GM10266 (cell line): ENCODE results near the gene RNASET2.
"Not testable (repeated sequence)": the region's sequence is repeated elsewhere in the genome, so short reads cannot be mapped to it uniquely, and the experiment has no call there.

Experiments
- DNase-seq: peaks from one replicate; pipeline ENCODE4 v3.0.0; 2012; ENCODE audit errors: extremely low spot score
- CTCF ChIP-seq: IDR thresholded peaks from 2 replicates; pipeline ENCODE4 v1.5.1; 2012; ENCODE audit warnings: mild to moderate bottlenecking, low read depth; ENCODE audit not compliant: control insufficient read depth, insufficient read depth; ENCODE audit errors: missing control alignments

RNASET2 gene

GRCh38 chr6:166900130-166900708 is 56.1 kb downstream of the RNASET2 start:
- DNase-seq, result no peak
- no peak for TF ChIP-seq CTCF

GRCh38 chr6:166898910-166899309 is 57.4 kb downstream of the RNASET2 start:
- no peak for DNase-seq
- TF ChIP-seq CTCF, result no peak

DNA sequence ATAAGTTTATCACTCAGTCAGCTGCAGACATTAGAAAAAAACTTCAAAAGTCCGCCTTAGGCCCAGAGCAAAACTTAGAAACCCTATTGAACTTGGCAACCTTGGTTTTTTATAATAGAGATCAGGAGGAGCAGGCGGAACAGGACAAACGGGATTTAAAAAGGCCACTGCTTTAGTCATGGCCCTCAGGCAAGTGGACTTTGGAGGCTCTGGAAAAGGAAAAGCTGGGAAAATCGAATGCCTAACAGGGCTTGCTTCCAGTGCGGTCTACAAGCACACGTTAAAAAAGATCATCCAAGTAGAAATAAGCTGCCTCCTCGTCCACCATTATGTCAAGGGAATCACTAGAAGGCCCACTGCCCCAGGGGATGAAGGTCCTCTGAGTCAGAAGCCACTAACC is 61.7 kb downstream of the RNASET2 start:
- not testable (repeated sequence) for DNase-seq

DNA sequence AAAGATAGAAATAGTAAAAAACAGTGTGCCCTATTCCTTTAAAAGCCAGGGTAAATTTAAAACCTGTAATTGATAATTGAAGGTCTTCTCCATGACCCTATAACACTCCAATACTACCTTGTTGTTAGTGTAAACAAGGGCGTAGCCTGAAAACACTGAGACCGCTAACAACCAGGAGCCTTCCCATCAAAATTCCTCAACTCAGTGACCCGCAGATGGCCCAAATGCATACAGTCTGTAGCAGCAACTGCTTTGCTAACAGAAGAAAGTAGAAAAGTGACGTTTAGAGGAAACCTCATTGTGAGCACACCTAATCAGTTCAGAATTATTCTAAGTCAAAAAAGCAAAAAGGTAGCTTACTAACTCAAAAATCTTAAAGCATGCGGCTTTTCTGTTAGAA is 63.9 kb downstream of the RNASET2 start:
- DNase-seq, result not testable (repeated sequence)

DNA sequence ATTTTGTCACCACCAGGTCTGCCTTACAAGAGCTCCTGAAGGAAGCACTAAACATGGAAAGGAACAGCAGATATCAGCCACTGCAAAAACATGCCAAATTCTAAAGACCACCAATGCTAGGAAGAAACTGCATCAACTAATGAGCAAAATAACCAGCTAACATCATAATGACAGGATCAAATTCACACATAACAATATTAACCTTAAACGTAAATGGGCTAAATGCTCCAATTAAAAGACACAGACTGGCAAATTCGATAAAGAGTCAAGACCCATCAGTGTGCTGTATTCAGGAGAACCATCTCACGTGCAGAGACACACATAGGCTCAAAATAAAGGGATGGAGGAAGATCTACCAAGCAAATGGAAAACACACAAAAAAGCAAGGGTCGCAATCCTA is 69.6 kb downstream of the RNASET2 start:
- DNase-seq, result not testable (repeated sequence)

DNA sequence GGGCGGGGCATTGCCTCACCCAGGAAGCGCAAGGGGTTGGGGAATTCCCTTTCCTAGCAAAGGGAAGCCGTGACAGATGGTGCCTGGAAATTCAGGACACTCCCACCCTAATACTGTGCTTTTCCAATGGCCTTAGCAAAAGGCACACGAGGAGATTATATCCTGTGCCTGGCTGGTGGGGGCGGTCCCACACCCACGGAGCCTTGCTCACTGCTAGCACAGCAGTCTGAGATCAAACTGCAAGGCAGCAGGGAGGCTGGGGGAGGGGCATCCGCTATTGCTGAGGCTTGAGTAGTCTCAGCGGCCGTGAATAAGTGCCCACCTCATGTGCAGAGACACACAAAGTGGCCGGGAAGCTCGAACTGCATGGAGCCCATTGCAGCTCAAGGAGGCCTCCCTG is 71.4 kb downstream of the RNASET2 start:
- not testable (repeated sequence) for DNase-seq

GRCh38 chr6:166879594-166879993 is 76.8 kb downstream of the RNASET2 start:
- no peak for TF ChIP-seq CTCF
- DNase-seq, result no peak
